SK-N-SH (cell line): Measurements from ENCODE around the gene ASIC1. TPM values are rescaled to one million over a fixed set of nuclear protein-coding genes. Genes with fewer than 3 reads are reported as not detected.

Experiments
- CTCF ChIA-PET: fragments of 300-600, 350-600 bp; formaldehyde crosslinking; extraction: SDS; loops from one replicate; lab custom pipeline; 2021; lab: Yijun Ruan, JAX
- POLR2A ChIA-PET: fragments of 350-600 bp; sonication (Branson Sonifier 250); formaldehyde crosslinking; extraction: SDS; loops from one replicate; lab custom pipeline; 2020; ENCODE audit warnings: antibody characterized with exemption, inconsistent platforms; lab: Yijun Ruan, JAX
- DNase-seq: peaks from one replicate; pipeline ENCODE4 v3.0.0; 2012
- H2AFZ ChIP-seq: fragments of 200-600 bp; sonication (generic); 2 replicates; pipeline ENCODE4 v1.8.1; 2016; ENCODE audit warnings: antibody characterized with exemption, mild to moderate bottlenecking, low read depth
- H3F3A ChIP-seq: fragments of 200-600 bp; sonication (generic); replicated peaks from 2 replicates; pipeline ENCODE3; 2016; ENCODE audit warnings: antibody characterized with exemption, mild to moderate bottlenecking; ENCODE audit not compliant: insufficient read depth
- H3K27ac ChIP-seq, 2 experiments: fragments of 200-500 bp in 1 of 2; fragments of 200-600 bp in 1 of 2; sonication (Bioruptor generic) in 1 of 2; sonication (generic), shearing (Covaris generic) in 1 of 2; 2 replicates each; pipeline versions ENCODE4 v1.5.1 to v1.6.1; 2014 to 2016; ENCODE audit warnings: low read depth in 2 of 2, inconsistent platforms in 1 of 2, low read length in 1 of 2, mild to moderate bottlenecking in 1 of 2, mixed read lengths in 1 of 2
- H3K27me3 ChIP-seq: fragments of 200-600 bp; sonication (generic), shearing (Covaris generic); 2 replicates; pipeline ENCODE4 v1.6.1; 2016; ENCODE audit warnings: mixed run types; ENCODE audit not compliant: insufficient read depth
- H3K36me3 ChIP-seq, 2 experiments: fragments of 200-500 bp in 1 of 2; fragments of 200-600 bp in 1 of 2; sonication (Bioruptor generic) in 1 of 2; sonication (generic) in 1 of 2; replicated peaks in 1 of 2; 2 replicates each; pipeline versions ENCODE3 to v1.5.1; 2014 to 2016; ENCODE audit warnings: low read length in 1 of 2, mild to moderate bottlenecking in 1 of 2; ENCODE audit not compliant: insufficient read depth in 2 of 2, control insufficient read depth in 1 of 2
- H3K4me1 ChIP-seq, 2 experiments: fragments of 200-500 bp in 1 of 2; fragments of 200-600 bp in 1 of 2; sonication (Bioruptor generic) in 1 of 2; sonication (generic), shearing (Covaris generic) in 1 of 2; 2 replicates each; pipeline versions ENCODE4 v1.5.1 to v1.6.1; 2014 to 2016; ENCODE audit warnings: low read depth in 1 of 2, low read length in 1 of 2, mixed run types in 1 of 2; ENCODE audit not compliant: insufficient read depth in 2 of 2, control insufficient read depth in 1 of 2
- H3K4me2 ChIP-seq: fragments of 200-600 bp; sonication (generic), shearing (Covaris generic); 2 replicates; pipeline ENCODE4 v1.6.1; 2017; ENCODE audit warnings: mixed run types
- H3K4me3 ChIP-seq, 2 experiments: fragments of 200-500 bp in 1 of 2; fragments of 200-600 bp in 1 of 2; sonication (Bioruptor generic) in 1 of 2; sonication (generic), shearing (Covaris generic) in 1 of 2; 2 replicates each; pipeline versions ENCODE4 v1.5.1 to v1.8.1; 2014 to 2016; ENCODE audit warnings: low read depth in 2 of 2, inconsistent platforms in 1 of 2, low read length in 1 of 2, mild to moderate bottlenecking in 1 of 2, mixed read lengths in 1 of 2, moderate library complexity in 1 of 2
- H3K79me2 ChIP-seq: fragments of 200-600 bp; sonication (generic); 2 replicates; pipeline ENCODE4 v1.8.1; 2017; ENCODE audit warnings: mild to moderate bottlenecking; ENCODE audit not compliant: insufficient read depth
- H3K9ac ChIP-seq: fragments of 200-600 bp; sonication (generic); 2 replicates; pipeline ENCODE4 v1.6.1; 2017; ENCODE audit warnings: mixed run types
- H3K9me2 ChIP-seq: fragments of 200-600 bp; sonication (generic); 2 replicates; pipeline ENCODE4 v1.6.1; 2017; ENCODE audit warnings: mixed run types
- H3K9me3 ChIP-seq: fragments of 200-600 bp; sonication (generic); 2 replicates; pipeline ENCODE4 v1.6.1; 2017; ENCODE audit warnings: mixed run types, mild to moderate bottlenecking, moderate library complexity
- H4K20me1 ChIP-seq: fragments of 200-600 bp; sonication (generic); 2 replicates; pipeline ENCODE4 v1.6.1; 2017; ENCODE audit warnings: mild to moderate bottlenecking, mixed run types; ENCODE audit not compliant: insufficient read depth
- CHD2 ChIP-seq: fragments of 150-350 bp; IDR thresholded peaks from 2 replicates; pipeline ENCODE4 v1.6.1; 2018; ENCODE audit warnings: low read length; ENCODE audit not compliant: partially characterized antibody
- CTCF ChIP-seq: fragments of 200-600 bp; sonication (generic); IDR thresholded peaks from 2 replicates; pipeline ENCODE4 v1.6.1; 2017; ENCODE audit warnings: antibody characterized with exemption, mild to moderate bottlenecking, moderate library complexity
- ELF1 ChIP-seq: IDR thresholded peaks from 2 replicates; pipeline ENCODE4 v1.4.0; 2012
- FOXM1 ChIP-seq: IDR thresholded peaks from 2 replicates; pipeline ENCODE4 v1.4.0; 2012; ENCODE audit warnings: low read depth, mild to moderate bottlenecking
- GATA2 ChIP-seq: sonication (generic); formaldehyde crosslinking; IDR thresholded peaks from 2 replicates; pipeline ENCODE4 v1.5.0; 2020; ENCODE audit warnings: mild to moderate bottlenecking, missing genetic modification reagents
- IRF3 ChIP-seq: fragments of 150-350 bp; IDR thresholded peaks from 2 replicates; pipeline ENCODE4 v1.6.1; 2016; ENCODE audit warnings: mild to moderate bottlenecking, low read depth, low read length
- MEF2A ChIP-seq: IDR thresholded peaks from 2 replicates; pipeline ENCODE4 v1.4.0; 2012; ENCODE audit warnings: low read depth, borderline replicate concordance
- RCOR1 ChIP-seq: fragments of 150-350 bp; IDR thresholded peaks from 2 replicates; pipeline ENCODE4 v1.6.1; 2017; ENCODE audit warnings: antibody characterized with exemption, low read length
- RXRA ChIP-seq: IDR thresholded peaks from 2 replicates; pipeline ENCODE4 v1.4.0; 2012; ENCODE audit warnings: low read depth, mild to moderate bottlenecking, borderline replicate concordance
- SIN3A ChIP-seq: IDR thresholded peaks from 2 replicates; pipeline ENCODE4 v1.6.1; 2012; ENCODE audit warnings: low read depth, mild to moderate bottlenecking, low read length, moderate library complexity, borderline replicate concordance
- WGBS: methylation state at CpG from one replicate; pipeline ENCODE4 v1.1.6; 2017; ENCODE audit warnings: low lambda C conversion rate; 5-methylcytosine and 5-hydroxymethylcytosine counted together
- polyA plus RNA-seq, 3 experiments: library from polyadenylated mRNA; depleted of rRNA; stranded (reverse); fragments of >200 nt; gene quantifications; 2 replicates each; pipeline ENCODE4 v1.2.3, GENCODE V29; 2012
- TF ChIP-seq, protein P1 (sequence below): IDR thresholded peaks from 2 replicates; pipeline ENCODE4; 2012
- TF ChIP-seq, protein P2 (sequence below): fragments of 150-350 bp; IDR thresholded peaks from 2 replicates; pipeline ENCODE4 v1.6.1; 2017; ENCODE audit warnings: antibody characterized with exemption, low read length, low read depth, borderline replicate concordance
- TF ChIP-seq, protein P3 (sequence below): IDR thresholded peaks from 2 replicates; pipeline ENCODE4 v1.6.1; 2012; ENCODE audit warnings: mild to moderate bottlenecking, low read depth, low read length, moderate library complexity

Gene ASIC1
- polyA plus RNA-seq, 1 of the 3 experiments (the other 2 are of a cell fraction), result 28.4 TPM

- TF ChIP-seq, protein P1, sequence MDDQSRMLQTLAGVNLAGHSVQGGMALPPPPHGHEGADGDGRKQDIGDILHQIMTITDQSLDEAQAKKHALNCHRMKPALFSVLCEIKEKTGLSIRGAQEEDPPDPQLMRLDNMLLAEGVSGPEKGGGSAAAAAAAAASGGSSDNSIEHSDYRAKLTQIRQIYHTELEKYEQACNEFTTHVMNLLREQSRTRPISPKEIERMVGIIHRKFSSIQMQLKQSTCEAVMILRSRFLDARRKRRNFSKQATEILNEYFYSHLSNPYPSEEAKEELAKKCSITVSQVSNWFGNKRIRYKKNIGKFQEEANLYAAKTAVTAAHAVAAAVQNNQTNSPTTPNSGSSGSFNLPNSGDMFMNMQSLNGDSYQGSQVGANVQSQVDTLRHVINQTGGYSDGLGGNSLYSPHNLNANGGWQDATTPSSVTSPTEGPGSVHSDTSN, result no peak
- no peak for TF ChIP-seq RCOR1
- TF ChIP-seq SIN3A, result no peak
- no peak for TF ChIP-seq FOXM1
- no peak for TF ChIP-seq MEF2A
- TF ChIP-seq, all 33 proteins: peak for 0
These were observed 42.1 kb downstream of the ASIC1 start (continued) for GRCh38 chr12:50099302-50100008.

DNA sequence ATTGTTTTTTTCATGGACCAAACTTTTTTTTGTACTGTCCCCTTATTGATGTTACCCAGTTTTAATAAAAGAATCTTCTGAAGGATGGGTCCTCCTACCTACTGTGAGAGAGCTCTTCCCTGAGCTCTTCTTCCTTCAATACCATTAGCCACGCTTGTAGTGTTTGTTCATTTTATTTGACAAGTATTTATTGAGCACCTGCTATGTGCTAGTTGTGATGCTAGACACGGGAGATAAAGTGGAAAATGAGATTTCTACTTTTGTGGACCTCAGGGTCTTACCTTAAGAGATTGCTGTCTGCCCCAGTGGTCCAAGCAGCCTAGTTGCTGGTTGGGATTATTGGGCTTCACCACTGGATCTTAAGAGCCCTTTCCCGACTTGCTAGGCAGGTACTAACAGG lies 43.2 kb downstream of the ASIC1 start:
- ChIA-PET CTCF (interaction anchor here (1.2 to 12.3 kb wide), 6 partner anchors 11 to 71 kb away, joined by 3 to 96 read pairs (median 4); partner anchors contain the start of genes COX14 and SMARCD1), POLR2A (interaction anchor here (0.8 to 2.5 kb wide), 3 partner anchors 12 to 627 kb away, joined by 3 to 11 read pairs (median 4); partner anchors contain the start of genes COX14 and SMARCD1)
- H3F3A ChIP-seq, result peaks cover 39% of the 10 kb centered on the region
- H3K9me2 ChIP-seq, result no peaks in the 10 kb centered on the region
- no peak overlapping the region for H3K27ac ChIP-seq
- H3K9ac ChIP-seq, result no peak overlapping the region
- H3K4me3 ChIP-seq, result no peak overlapping the region
- no peak overlapping the region for H3K4me2 ChIP-seq
- peaks cover 44 to 49% of the 10 kb centered on the region in 2 experiments for H3K36me3 ChIP-seq
- no peak overlapping the region for H2AFZ ChIP-seq
- DNase-seq, result no peak
- TF ChIP-seq IRF3 (no peak), CTCF (no peak), RXRA (no peak), CHD2 (no peak), ELF1 (no peak), GATA2 (CRISPR knock-in tag) (no peak)
- TF ChIP-seq, protein P2, sequence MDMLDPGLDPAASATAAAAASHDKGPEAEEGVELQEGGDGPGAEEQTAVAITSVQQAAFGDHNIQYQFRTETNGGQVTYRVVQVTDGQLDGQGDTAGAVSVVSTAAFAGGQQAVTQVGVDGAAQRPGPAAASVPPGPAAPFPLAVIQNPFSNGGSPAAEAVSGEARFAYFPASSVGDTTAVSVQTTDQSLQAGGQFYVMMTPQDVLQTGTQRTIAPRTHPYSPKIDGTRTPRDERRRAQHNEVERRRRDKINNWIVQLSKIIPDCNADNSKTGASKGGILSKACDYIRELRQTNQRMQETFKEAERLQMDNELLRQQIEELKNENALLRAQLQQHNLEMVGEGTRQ, result no peak
- TF ChIP-seq, protein P3, sequence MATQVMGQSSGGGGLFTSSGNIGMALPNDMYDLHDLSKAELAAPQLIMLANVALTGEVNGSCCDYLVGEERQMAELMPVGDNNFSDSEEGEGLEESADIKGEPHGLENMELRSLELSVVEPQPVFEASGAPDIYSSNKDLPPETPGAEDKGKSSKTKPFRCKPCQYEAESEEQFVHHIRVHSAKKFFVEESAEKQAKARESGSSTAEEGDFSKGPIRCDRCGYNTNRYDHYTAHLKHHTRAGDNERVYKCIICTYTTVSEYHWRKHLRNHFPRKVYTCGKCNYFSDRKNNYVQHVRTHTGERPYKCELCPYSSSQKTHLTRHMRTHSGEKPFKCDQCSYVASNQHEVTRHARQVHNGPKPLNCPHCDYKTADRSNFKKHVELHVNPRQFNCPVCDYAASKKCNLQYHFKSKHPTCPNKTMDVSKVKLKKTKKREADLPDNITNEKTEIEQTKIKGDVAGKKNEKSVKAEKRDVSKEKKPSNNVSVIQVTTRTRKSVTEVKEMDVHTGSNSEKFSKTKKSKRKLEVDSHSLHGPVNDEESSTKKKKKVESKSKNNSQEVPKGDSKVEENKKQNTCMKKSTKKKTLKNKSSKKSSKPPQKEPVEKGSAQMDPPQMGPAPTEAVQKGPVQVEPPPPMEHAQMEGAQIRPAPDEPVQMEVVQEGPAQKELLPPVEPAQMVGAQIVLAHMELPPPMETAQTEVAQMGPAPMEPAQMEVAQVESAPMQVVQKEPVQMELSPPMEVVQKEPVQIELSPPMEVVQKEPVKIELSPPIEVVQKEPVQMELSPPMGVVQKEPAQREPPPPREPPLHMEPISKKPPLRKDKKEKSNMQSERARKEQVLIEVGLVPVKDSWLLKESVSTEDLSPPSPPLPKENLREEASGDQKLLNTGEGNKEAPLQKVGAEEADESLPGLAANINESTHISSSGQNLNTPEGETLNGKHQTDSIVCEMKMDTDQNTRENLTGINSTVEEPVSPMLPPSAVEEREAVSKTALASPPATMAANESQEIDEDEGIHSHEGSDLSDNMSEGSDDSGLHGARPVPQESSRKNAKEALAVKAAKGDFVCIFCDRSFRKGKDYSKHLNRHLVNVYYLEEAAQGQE, result no peak
- H3K4me1 ChIP-seq, result peaks cover 0 to 23% of the 10 kb centered on the region in 2 experiments; a peak in 1 of 4 replicates
- H3K27me3 ChIP-seq, result no peaks in the 10 kb centered on the region
- WGBS, result 95% methylated on average over 2 of the region's 3 CpGs
- H3K9me3 ChIP-seq, result no peaks in the 10 kb centered on the region
- no peaks in the 10 kb centered on the region for H4K20me1 ChIP-seq
- H3K79me2 ChIP-seq, result no peaks in the 10 kb centered on the region
